WTC11 (cell line): ENCODE results near the gene PARP14.

Source experiments
- ATF3 ChIP-seq: sonication (generic); formaldehyde crosslinking; conservative IDR thresholded peaks from 2 replicates; pipeline ENCODE4 v1.8.1; 2022; ENCODE audit warnings: mild to moderate bottlenecking, missing genetic modification reagents
- CBFB ChIP-seq: sonication (generic); formaldehyde crosslinking; IDR thresholded peaks from 2 replicates; pipeline ENCODE4 v1.8.1; 2022; ENCODE audit warnings: mild to moderate bottlenecking, low read depth, missing genetic modification reagents
- CREM ChIP-seq: sonication (generic); formaldehyde crosslinking; IDR thresholded peaks from 2 replicates; pipeline ENCODE4 v1.8.1; 2022; ENCODE audit warnings: mild to moderate bottlenecking, missing genetic modification reagents, moderate library complexity
- EMX1 ChIP-seq: fragments of 250-450 bp; sonication (Bioruptor Pico); IDR thresholded peaks from 2 replicates; pipeline ENCODE4 v1.8.0; 2021; ENCODE audit warnings: mild to moderate bottlenecking
- ESRRA ChIP-seq: sonication (generic); formaldehyde crosslinking; IDR thresholded peaks from 2 replicates; pipeline ENCODE4 v1.8.1; 2022; ENCODE audit warnings: mild to moderate bottlenecking, missing genetic modification reagents, borderline replicate concordance
- ETV6 ChIP-seq: sonication (generic); formaldehyde crosslinking; IDR thresholded peaks from 2 replicates; pipeline ENCODE4 v1.8.1; 2022; ENCODE audit warnings: mild to moderate bottlenecking, missing genetic modification reagents
- IRF2 ChIP-seq: sonication (generic); formaldehyde crosslinking; IDR thresholded peaks from 2 replicates; pipeline ENCODE4 v1.8.0; 2022; ENCODE audit warnings: low read depth, missing genetic modification reagents, borderline replicate concordance
- NFE2L1 ChIP-seq: sonication (generic); formaldehyde crosslinking; IDR thresholded peaks from 2 replicates; pipeline ENCODE4 v1.8.1; 2023; ENCODE audit warnings: missing genetic modification reagents
- NR1H2 ChIP-seq: sonication (generic); formaldehyde crosslinking; IDR thresholded peaks from 2 replicates; pipeline ENCODE4 v1.9.0; 2021; ENCODE audit warnings: mild to moderate bottlenecking, moderate library complexity, missing genetic modification reagents
- USF1 ChIP-seq: sonication (generic); formaldehyde crosslinking; IDR thresholded peaks from 2 replicates; pipeline ENCODE4 v1.8.0; 2022; ENCODE audit warnings: mild to moderate bottlenecking, missing genetic modification reagents
- ZNF317 ChIP-seq: sonication (generic); formaldehyde crosslinking; IDR thresholded peaks from 2 replicates; pipeline ENCODE4 v1.8.1; 2023; ENCODE audit warnings: low read depth, mild to moderate bottlenecking, moderate library complexity, missing genetic modification reagents, borderline replicate concordance
- TF ChIP-seq, protein P1 (sequence below): fragments of 200-600 bp; IDR thresholded peaks from 2 replicates; pipeline ENCODE4 v1.8.0; 2022; ENCODE audit warnings: antibody characterized with exemption
- TF ChIP-seq, protein P2 (sequence below): sonication (generic); formaldehyde crosslinking; IDR thresholded peaks from 2 replicates; pipeline ENCODE4 v1.8.0; 2022; ENCODE audit warnings: mild to moderate bottlenecking, missing genetic modification reagents
- TF ChIP-seq, protein P3 (sequence below): sonication (generic); formaldehyde crosslinking; IDR thresholded peaks from 2 replicates; pipeline ENCODE4 v1.8.0; 2023; ENCODE audit warnings: missing genetic modification reagents

GRCh38 chr3:122668930-122669730 is 11.5 kb upstream of the PARP14 start:
- TF ChIP-seq CBFB (CRISPR knock-in tag), result no peak
- no peak for TF ChIP-seq ATF3
- TF ChIP-seq, protein P1, sequence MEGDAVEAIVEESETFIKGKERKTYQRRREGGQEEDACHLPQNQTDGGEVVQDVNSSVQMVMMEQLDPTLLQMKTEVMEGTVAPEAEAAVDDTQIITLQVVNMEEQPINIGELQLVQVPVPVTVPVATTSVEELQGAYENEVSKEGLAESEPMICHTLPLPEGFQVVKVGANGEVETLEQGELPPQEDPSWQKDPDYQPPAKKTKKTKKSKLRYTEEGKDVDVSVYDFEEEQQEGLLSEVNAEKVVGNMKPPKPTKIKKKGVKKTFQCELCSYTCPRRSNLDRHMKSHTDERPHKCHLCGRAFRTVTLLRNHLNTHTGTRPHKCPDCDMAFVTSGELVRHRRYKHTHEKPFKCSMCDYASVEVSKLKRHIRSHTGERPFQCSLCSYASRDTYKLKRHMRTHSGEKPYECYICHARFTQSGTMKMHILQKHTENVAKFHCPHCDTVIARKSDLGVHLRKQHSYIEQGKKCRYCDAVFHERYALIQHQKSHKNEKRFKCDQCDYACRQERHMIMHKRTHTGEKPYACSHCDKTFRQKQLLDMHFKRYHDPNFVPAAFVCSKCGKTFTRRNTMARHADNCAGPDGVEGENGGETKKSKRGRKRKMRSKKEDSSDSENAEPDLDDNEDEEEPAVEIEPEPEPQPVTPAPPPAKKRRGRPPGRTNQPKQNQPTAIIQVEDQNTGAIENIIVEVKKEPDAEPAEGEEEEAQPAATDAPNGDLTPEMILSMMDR, result no peak
- TF ChIP-seq ETV6 (CRISPR knock-in tag), result no peak
- TF ChIP-seq, protein P2, sequence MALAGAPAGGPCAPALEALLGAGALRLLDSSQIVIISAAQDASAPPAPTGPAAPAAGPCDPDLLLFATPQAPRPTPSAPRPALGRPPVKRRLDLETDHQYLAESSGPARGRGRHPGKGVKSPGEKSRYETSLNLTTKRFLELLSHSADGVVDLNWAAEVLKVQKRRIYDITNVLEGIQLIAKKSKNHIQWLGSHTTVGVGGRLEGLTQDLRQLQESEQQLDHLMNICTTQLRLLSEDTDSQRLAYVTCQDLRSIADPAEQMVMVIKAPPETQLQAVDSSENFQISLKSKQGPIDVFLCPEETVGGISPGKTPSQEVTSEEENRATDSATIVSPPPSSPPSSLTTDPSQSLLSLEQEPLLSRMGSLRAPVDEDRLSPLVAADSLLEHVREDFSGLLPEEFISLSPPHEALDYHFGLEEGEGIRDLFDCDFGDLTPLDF (CRISPR knock-in tag), result no peak
- no peak for TF ChIP-seq NFE2L1 (CRISPR knock-in tag)
- no peak for TF ChIP-seq EMX1 (CRISPR knock-in tag)
- no peak for TF ChIP-seq IRF2 (CRISPR knock-in tag)
- no peak for TF ChIP-seq USF1 (CRISPR knock-in tag)
- no peak for TF ChIP-seq ESRRA
- no peak for TF ChIP-seq NR1H2
- TF ChIP-seq CREM (CRISPR knock-in tag), result no peak
- no peak for TF ChIP-seq ZNF317 (CRISPR knock-in tag)
- TF ChIP-seq, protein P3, sequence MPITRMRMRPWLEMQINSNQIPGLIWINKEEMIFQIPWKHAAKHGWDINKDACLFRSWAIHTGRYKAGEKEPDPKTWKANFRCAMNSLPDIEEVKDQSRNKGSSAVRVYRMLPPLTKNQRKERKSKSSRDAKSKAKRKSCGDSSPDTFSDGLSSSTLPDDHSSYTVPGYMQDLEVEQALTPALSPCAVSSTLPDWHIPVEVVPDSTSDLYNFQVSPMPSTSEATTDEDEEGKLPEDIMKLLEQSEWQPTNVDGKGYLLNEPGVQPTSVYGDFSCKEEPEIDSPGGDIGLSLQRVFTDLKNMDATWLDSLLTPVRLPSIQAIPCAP, result no peak
